Uterus (tissue), 2 donors: ENCODE measurements around the gene OR5K3.

Experiments used
- CTCF ChIP-seq, 4 experiments: fragments of 200-600 bp in 2 of 4; fragments of 450-650 bp in 2 of 4; sonication (generic) in 2 of 4; IDR thresholded peaks; one replicate each; pipeline ENCODE4 v1.5.1; 2016 to 2019; ENCODE audit warnings: antibody characterized with exemption in 4 of 4, mild to moderate bottlenecking in 2 of 4, moderate library complexity in 1 of 4
- POLR2A ChIP-seq, 2 donors: fragments of 450-650 bp; IDR thresholded peaks; one replicate each; pipeline ENCODE4 v1.6.1; 2016; ENCODE audit warnings: antibody characterized with exemption in 2 of 2, mild to moderate bottlenecking in 1 of 2, moderate library complexity in 1 of 2

DNA sequence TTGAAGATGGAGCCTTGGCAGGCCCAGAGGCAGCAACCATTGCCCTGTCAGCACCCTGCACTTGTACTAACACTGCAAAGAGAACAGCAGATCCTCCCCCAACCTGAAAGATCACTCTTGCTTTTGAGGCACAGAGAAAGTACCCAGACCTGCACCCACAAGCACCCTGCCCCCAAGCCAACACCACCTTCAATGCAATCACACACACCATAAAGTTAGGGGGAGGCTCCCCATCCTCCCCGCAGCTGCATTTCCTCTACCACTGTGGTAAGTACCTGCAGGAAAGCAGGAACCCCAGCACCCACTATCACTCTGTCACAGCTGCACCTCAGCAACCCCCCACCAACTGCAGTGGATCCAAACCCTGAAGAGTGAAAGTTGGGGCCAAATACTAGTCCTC, 12.0 kb downstream of the OR5K3 start:
- no peak for TF ChIP-seq CTCF (IDR thresholded peaks at IDR 0.05)
- no peak for TF ChIP-seq POLR2A (IDR thresholded peaks at IDR 0.05)
